Ectodermal cell (in vitro differentiated cells): ENCODE measurements around the gene RHEX.

Experiments
- H3K27ac ChIP-seq: 2 replicates; pipeline ENCODE4 v1.7.0; 2013; ENCODE audit warnings: mild to moderate bottlenecking, low read depth, low read length; ENCODE audit not compliant: insufficient read depth, poor library complexity, severe bottlenecking
- H3K27me3 ChIP-seq: 2 replicates; pipeline ENCODE4 v1.7.0; 2013; ENCODE audit warnings: mild to moderate bottlenecking, low read length; ENCODE audit not compliant: insufficient read depth, control insufficient read depth, poor library complexity, severe bottlenecking
- H3K36me3 ChIP-seq: one replicate; pipeline ENCODE4 v1.7.0; 2013; ENCODE audit warnings: low read length; ENCODE audit not compliant: control insufficient read depth, insufficient read depth
- H3K4me1 ChIP-seq: one replicate; pipeline ENCODE4 v1.7.0; 2013; ENCODE audit warnings: low read length; ENCODE audit not compliant: control insufficient read depth, insufficient read depth
- H3K4me3 ChIP-seq: 2 replicates; pipeline ENCODE4 v1.7.0; 2013; ENCODE audit warnings: low read depth, low read length, control low read depth; ENCODE audit not compliant: insufficient read depth
- H3K9me3 ChIP-seq: 2 replicates; pipeline ENCODE4 v1.7.0; 2013; ENCODE audit warnings: mild to moderate bottlenecking, low read length, moderate library complexity; ENCODE audit not compliant: control insufficient read depth
- WGBS, 2 experiments: methylation state at CpG; one replicate each; pipeline ENCODE4 v1.1.7; 2013; ENCODE audit warnings: missing lambda C conversion rate in 2 of 2; 5-methylcytosine and 5-hydroxymethylcytosine counted together

RHEX gene

DNA sequence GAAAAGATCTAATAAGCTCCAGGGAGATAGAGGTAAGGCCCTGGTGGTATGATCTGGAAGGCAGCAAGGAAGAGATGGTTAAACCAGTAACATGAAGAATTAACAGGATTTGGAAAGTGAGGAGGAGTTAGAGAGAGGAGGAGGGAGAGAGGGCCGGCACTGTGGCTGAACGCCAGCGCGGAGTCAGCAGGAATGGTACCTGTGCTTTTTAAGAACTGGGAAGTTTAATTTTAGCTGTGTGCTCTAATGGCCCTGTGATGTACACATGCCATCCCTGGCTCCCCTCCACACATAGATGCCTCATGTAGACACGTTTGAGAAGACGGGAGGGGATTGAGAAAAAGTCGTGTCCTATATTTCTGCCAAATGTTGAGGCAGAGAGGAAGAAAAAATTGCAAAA is 78.1 kb downstream of the RHEX start:
- WGBS, 2 experiments = 91% methylated on average over 7 of the region's 7 CpGs
- Histone ChIP-seq H3K36me3 (no peaks in the 10 kb centered on the region), H3K4me1 (peaks cover 3% of the 10 kb centered on the region), H3K9me3 (no peaks in the 10 kb centered on the region), H3K27me3 (no peaks in the 10 kb centered on the region), H3K4me3 (no peak overlapping the region), H3K27ac (no peak overlapping the region)

DNA sequence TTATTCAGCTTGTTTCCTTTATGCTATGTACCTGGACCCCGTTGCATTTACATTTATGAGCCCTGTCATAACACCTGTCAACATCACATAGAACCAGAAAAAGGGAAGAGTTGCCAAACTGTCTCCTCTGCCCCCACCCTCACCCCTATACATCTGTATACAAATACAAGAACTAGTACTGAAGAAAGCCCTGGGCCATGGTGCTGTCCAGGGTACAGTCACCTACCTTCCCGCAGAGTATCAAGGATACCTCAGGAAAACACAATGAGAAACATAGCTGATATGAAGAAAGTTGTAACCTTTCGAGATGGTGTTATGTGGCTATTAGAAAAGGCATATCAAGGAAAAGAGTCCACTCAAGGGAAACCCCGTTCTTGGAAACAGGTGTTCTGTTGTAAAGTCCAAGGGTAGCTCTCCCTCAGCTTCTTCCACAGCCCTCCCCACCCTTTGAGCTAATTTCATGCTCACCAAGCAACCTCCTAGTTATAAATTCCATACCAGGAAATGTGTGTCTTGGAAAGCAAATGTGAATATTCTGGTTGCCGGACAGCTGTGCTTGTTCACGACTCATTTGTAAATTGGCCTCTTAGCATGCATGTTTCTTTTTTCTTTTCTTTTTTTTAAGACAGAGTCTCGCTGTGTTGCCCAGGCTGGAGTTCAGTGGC is 80.9 kb downstream of the RHEX start:
- Histone ChIP-seq H3K9me3 (no peaks in the 10 kb centered on the region), H3K4me3 (no peak overlapping the region), H3K27ac (no peak overlapping the region), H3K4me1 (peaks cover 3% of the 10 kb centered on the region), H3K36me3 (no peaks in the 10 kb centered on the region), H3K27me3 (no peaks in the 10 kb centered on the region)
- 92% methylated on average over 7 of the region's 7 CpGs for WGBS, 2 experiments

DNA sequence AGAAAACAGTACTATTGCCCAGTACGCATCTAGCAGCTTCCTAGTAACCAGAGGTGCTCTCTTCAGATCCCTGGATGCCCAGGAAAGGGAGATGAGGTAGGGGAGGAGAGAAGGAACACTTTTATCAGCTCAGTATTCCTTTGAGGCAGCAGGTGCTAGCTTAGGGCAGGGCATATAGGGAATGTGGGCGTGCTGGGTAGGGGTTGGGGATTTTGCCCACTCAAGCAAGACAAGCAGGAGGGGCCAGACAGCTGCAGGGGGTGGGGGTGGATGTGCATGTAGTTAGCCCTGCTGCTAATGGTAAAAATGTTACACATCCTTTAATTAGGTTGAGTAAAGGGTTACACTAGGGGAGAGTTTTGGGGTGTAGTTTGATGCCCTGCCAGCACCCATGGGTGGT is 82.3 kb downstream of the RHEX start:
- H3K4me3 ChIP-seq = no peak overlapping the region
- H3K9me3 ChIP-seq = no peaks in the 10 kb centered on the region
- no peak overlapping the region for H3K27ac ChIP-seq
- WGBS, 2 experiments = 84 to 93% methylated on average over 2 of the region's 2 CpGs
- no peaks in the 10 kb centered on the region for H3K27me3 ChIP-seq
- peaks cover 3% of the 10 kb centered on the region for H3K4me1 ChIP-seq
- no peaks in the 10 kb centered on the region for H3K36me3 ChIP-seq

DNA sequence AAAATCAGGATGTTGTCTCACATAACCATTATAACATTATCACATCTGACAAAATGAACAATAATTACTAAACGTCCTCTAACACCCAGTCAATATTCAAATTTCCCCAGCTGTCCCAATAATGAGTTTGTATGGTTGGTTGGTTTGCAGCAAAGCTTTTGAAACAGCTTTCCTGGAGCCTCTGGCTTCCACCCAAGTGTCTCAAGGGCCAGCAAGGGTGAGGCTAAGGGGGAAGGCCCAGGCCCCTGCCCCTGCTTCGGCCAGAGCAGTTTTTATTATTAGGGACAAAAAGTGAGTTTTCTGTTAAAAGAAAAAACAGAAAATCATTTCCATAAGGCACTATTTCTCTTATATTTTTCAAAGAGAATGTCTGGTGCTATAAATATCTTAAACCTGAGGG is 83.3 kb downstream of the RHEX start:
- Histone ChIP-seq H3K4me3 (no peak overlapping the region), H3K36me3 (no peaks in the 10 kb centered on the region)

DNA sequence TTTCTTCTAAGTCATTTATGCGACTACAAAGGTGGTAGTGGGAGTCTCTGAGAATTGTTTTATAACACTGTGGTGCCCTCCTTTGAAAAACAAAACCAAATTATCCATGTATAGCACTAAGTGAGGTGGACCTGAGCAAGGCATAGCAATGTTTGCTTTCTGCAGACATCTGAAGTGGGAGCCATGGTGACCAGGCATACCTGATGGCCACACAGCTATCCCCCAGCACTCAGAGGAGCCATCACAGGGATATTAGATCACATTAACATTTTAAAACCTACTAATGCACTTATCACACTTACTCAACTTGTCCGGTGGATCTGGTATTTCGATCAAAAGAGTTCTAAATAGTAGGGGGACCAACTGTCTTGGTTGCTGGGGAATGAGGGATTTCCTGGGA is 89.0 kb downstream of the RHEX start:
- Histone ChIP-seq H3K27me3 (no peaks in the 10 kb centered on the region), H3K9me3 (no peaks in the 10 kb centered on the region), H3K4me3 (no peak overlapping the region), H3K36me3 (no peaks in the 10 kb centered on the region), H3K27ac (no peak overlapping the region), H3K4me1 (peaks cover 4% of the 10 kb centered on the region)
- WGBS, 2 experiments = 87 to 88% methylated on average over 2 to 3 of the region's 3 CpGs

More for the DNA sequence above, 83.3 kb downstream of the RHEX start:
- Histone ChIP-seq H3K4me1 (peaks cover 3% of the 10 kb centered on the region), H3K9me3 (no peaks in the 10 kb centered on the region), H3K27me3 (no peaks in the 10 kb centered on the region), H3K27ac (no peak overlapping the region)
- WGBS, 2 experiments = 33 to 75% methylated on average over 1 of the region's 2 CpGs

DNA sequence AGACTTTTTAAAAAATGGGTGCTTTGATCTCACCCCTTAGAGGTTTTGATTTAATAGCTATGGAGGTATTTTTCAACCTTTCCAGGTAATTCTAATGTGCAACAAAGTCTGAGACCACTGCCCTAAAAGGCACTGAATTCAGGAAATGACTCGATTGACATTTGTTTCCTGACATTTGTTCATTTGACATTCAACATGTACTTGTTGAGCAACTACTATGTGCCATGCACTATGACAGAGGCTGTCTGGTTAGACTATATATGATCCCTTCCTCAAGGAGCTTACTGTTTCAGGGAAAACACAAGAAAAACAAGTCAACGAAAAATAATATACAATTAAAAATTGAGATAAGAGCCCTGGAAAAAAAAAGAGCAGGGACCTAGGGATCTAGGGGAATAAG is 89.8 kb downstream of the RHEX start:
- no peaks in the 10 kb centered on the region for H3K27me3 ChIP-seq
- WGBS, 2 experiments = 97 to 100% methylated on average over 1 to 2 of the region's 2 CpGs
- no peak overlapping the region for H3K27ac ChIP-seq
- peaks cover 4% of the 10 kb centered on the region for H3K4me1 ChIP-seq
- no peak overlapping the region for H3K4me3 ChIP-seq
- H3K9me3 ChIP-seq = no peaks in the 10 kb centered on the region
- H3K36me3 ChIP-seq = no peaks in the 10 kb centered on the region

DNA sequence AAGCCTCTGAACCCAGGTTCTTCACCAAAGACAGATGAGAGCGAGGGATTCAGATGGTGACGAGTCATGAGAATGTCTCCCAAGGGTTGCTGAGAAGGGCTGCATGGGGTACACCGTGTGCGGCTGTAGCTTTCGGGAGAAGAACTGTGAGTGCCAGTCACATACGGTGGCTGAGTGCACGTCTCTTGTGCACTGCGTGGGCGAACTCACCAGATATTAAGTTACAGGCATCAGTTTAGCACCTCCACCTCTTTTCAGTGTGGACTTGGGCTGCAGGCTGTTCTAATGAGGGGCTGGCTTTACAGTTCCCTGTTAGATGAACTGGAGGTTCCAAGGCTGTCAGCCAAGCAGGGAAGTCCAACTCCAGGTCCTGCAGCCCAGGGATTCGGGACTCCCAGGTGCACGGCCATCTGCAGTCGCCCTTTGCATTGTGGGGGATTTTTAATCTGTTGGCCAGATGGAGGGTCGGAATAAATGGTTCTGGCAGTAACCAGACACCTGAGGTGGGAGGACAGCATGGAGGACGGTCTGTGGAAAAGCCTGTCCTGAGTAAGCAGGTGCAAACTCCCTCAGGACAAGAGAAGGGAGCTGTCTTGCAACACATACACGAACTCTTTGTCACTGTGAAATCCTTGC is 90.7 kb downstream of the RHEX start:
- Histone ChIP-seq H3K36me3 (no peaks in the 10 kb centered on the region), H3K4me3 (no peak overlapping the region), H3K9me3 (no peaks in the 10 kb centered on the region), H3K27me3 (no peaks in the 10 kb centered on the region), H3K4me1 (peaks cover 4% of the 10 kb centered on the region), H3K27ac (no peak overlapping the region)
- WGBS, 2 experiments = 91 to 92% methylated on average over 15 of the region's 15 CpGs

DNA sequence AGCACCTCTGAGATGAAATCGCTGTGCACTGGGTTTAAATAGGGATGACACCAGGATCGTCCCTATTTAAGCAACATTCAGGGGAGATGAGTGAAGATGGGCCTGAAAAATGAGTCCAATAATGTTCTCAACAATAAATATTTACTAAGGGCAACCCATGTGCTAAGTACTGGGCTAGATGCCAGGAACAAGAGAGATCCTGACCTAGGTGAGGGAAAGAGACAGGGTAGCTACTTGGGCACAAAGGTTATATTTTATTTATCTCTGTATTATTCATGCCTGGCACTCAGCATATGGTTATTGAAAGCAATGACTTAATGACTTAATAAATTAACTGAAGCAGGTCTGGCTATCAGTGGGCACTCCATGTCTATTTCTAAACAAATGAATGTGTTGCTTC is 91.6 kb downstream of the RHEX start:
- Histone ChIP-seq H3K4me1 (peaks cover 4% of the 10 kb centered on the region), H3K4me3 (no peak overlapping the region), H3K27me3 (no peaks in the 10 kb centered on the region), H3K36me3 (no peaks in the 10 kb centered on the region), H3K27ac (no peak overlapping the region), H3K9me3 (no peaks in the 10 kb centered on the region)
- 96 to 100% methylated on average over 2 of the region's 2 CpGs for WGBS, 2 experiments

DNA sequence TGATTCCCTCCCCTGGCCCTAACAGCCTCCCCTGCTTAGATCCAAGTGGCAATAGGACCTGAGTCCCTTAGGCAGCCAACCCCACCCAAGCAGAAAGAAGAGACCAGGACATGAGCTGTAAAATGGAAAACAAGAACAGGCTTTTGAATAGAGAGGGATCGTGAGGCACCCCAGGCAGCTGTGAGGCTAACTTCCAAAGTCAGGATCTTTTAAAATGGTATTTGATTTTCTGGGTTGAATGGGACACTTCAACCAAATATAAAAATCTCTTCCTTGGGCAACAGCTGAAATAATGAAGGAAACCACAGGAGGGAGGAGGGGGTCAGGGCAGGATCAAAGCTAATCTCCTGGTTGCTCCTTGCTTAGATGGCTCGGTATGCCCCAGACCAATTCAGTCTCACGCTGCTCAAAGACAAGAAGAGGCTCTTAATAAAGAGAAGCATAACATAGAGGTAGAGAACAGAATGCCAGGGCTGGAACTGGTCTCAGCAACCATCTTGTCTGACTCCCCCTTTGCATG is 92.9 kb downstream of the RHEX start:
- Histone ChIP-seq H3K9me3 (no peaks in the 10 kb centered on the region), H3K36me3 (no peaks in the 10 kb centered on the region), H3K27me3 (no peaks in the 10 kb centered on the region), H3K4me1 (peaks cover 4% of the 10 kb centered on the region), H3K27ac (no peak overlapping the region), H3K4me3 (no peak overlapping the region)
- WGBS, 2 experiments = 36 to 39% methylated on average over 3 of the region's 3 CpGs
